Muscle of back (tissue), 11 donors: ENCODE measurements around the gene PPP5C. TPM values are rescaled to one million over a fixed set of nuclear protein-coding genes. Genes with fewer than 3 reads are reported as not detected.
A peak's percentile ranks its signal among the peaks of the same experiment; 100 is the strongest.
"Not testable (repeated sequence)": the region's sequence is repeated elsewhere in the genome, so short reads cannot be mapped to it uniquely, and the experiment has no call there.

Source experiments
- DNase-seq, 3 donors: peaks; one replicate each; pipeline versions ENCODE4 v3.0.0 to v3.0.0-alpha.2; 2013
- polyA plus RNA-seq, 10 donors: library from polyadenylated mRNA; unstranded; fragments of 120-200 nt; gene quantifications; one replicate each; pipeline ENCODE4 v1.2.1, GENCODE V29; 2013; ENCODE audit not compliant: insufficient read length in 10 of 10

Gene PPP5C
- polyA plus RNA-seq, 10 donors = 50.3 to 72.3 (median 61.4) TPM

GRCh38 chr19:46404753-46405468 lies 58.0 kb downstream of the PPP5C start:
- DNase-seq = peak; percentile 41 to 90 (median 80)

GRCh38 chr19:46406976-46407375 lies 60.1 kb downstream of the PPP5C start:
- DNase-seq = peak in 1 of 3 donors; percentile 63

DNA sequence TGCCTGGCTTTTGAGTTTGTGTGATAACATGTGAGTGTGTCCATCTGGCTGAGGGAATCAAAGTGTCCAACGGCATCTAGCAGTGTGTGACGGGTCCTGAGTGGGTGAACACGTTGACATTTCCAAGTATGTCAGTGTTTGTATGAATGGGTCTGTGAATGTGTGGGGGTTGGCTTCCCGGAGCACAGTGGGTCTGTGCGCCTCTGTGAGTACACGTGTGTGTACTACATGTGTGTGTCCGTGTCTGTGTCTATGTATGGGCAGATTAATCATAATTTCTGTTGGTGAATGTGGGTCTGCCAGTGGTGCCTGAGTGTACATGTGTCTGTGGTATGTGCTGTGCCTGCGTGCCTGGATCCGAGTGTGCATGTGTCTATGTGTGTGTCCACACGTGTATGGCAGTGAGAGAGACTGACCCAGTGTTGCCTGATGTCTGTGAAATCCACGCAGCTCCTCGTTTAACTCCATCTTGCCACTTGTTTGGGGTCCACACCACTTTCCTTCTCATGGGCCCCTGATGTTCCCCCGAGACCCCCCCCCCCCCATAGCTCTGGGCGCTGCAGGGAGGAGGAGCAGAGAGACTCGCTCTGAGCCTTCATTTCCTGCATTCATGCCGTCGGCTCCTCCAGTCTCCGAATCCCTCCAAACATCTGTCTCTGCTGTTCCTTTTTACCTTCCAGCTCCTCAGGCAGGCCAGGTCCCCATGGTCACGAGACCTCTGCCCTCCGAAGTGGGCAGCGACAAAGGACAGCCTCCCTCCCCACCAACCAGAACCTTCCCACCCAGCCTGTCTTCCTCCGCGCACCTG lies 61.2 kb downstream of the PPP5C start:
- DNase-seq = peak in 1 of 3 donors; percentile 66

DNA sequence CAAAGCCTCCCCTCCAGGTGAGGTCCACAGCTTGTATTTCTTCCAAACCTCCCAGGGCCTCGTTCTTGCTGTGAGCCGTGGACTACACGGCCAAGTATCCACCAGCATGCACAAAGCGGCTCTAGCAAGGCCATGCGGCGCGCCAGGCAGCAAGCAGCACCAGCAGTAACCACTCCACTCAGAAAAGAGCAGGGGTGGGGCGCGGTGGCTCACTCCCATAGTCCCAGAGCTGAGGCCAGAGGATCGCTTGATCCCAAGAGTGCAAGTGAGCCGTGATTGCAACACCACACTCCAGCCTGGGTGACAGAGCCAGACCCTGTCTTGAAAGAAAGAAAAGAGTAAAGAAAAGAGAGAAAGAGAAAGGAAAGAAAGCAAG lies 61.8 kb downstream of the PPP5C start:
- DNase-seq = peak in 2 of 3 donors; percentile 47 to 87

- peak in 1 of 3 donors; percentile 57 for DNase-seq
Measured at GRCh38 chr19:46409191-46409590, 62.3 kb downstream of the PPP5C start.

GRCh38 chr19:46410205-46411087 lies 63.6 kb downstream of the PPP5C start:
- no peak for DNase-seq

GRCh38 chr19:46411088-46411924 lies 64.4 kb downstream of the PPP5C start:
- DNase-seq = peak in 1 of 3 donors; percentile 49

DNA sequence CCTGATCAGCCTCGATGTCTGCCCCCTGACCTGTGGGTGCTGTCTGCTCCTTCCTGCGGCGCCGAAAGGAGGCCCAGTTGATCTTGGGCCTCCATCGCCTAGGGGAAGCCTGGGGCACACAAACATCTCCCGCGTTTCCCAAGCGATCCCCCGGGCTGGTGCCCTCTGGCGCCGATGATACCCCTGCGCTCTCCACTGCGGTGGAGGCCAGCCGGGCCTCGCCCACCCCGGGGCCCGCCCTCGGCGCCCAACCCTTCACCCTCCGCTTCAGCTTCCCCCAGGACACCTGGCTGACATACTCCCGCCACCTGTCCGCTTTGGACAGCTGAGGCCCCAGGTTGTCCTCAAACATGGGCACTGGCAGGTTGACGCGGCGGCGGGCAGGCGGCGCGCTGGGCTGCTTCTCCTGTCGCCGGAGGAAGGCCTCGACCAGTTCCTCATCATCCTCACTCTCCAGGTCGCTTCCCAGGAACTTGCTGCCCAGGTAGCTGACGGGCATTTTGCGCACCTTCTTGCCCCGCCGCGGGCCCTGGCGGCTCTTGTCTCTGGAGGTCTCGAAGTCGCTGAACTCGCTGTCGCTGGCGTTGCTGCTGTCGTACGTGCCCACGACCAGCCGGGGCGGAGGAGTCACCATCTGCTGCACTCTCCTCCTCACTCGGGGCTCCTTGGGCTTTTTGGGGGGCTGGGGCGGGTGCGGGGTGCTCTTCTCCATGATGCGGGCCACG lies 65.2 kb downstream of the PPP5C start:
- peak in 1 of 3 donors; percentile 55 for DNase-seq

DNA sequence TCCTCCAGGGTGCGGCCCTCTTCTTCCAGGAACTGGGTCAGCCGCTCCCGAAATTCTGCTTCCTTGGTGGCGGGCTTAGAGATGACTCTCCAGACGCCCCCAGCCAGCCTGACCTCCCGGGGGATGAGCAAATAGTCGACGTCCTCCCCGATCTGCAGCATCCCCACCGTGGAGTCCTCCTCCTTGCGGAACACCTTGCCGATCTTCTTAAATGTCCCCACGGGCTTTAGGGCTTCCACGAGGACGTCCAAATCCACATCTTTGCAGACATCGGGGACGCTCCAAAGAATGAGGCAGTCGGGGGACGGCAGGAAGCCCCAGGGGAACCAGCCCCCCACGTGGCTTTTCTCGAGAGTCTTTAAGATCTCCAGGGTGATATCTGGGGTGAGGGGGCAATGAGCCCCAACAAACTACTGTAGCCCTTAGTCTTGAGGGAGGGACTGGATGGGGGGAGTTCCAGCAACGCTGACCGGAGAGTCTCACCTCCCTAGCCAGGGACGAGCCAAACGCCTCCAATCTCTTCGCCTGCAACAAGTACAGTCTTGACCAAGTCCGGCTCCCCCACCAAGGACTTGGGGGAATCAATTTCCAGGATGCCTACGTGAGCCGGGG lies 65.9 kb downstream of the PPP5C start:
- DNase-seq = no peak

DNA sequence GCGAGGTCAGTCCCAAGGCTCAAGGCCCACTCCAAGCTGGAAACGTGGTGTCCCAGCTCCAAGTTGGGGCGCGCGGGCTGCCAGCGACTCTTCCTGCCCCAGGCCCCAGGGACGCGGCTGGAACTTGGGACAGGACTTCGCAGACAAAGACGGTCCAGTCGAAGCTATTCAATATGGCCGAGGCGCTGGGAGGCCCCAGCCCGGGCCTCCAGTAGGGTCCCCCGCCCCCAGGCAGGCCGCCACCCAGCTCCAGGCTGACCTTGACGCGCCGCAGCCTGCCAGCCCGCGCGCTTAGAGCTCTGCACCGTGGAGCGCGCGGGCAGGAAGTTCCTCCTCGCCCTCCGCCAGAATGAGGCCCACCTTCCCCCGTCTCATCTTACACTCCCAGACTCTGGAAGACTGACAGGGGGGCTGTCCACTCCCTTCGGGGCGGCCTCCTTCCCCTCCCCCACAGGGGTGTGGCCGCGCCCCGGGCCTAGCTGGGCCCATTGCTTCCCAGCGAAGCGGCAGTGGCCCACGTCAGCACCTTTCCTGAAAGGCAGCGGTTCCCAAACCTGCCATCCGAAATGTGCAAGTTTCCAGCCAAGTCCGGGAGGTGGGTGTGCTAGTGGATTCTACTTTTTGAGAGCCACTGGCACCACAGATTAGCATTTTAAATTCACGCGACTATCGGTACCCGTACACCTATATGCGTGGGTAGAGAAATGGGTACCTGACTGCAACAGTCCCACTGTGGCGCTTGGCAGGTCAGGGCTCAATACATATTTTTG lies 66.6 kb downstream of the PPP5C start, which contains the start of gene CCDC8:
Gene CCDC8, minus strand, starts transcription at position 303 of the 770 bp plus-strand sequence. CDS start 754 bp downstream, outside the sequence.
- peak; percentile 97 to 99 (median 98) for DNase-seq

- not testable (repeated sequence) for DNase-seq
Measured at GRCh38 chr19:46414899-46415298, 68.0 kb downstream of the PPP5C start.

GRCh38 chr19:46415804-46416709 lies 69.2 kb downstream of the PPP5C start:
- peak; percentile 90 to 98 (median 96) for DNase-seq

DNA sequence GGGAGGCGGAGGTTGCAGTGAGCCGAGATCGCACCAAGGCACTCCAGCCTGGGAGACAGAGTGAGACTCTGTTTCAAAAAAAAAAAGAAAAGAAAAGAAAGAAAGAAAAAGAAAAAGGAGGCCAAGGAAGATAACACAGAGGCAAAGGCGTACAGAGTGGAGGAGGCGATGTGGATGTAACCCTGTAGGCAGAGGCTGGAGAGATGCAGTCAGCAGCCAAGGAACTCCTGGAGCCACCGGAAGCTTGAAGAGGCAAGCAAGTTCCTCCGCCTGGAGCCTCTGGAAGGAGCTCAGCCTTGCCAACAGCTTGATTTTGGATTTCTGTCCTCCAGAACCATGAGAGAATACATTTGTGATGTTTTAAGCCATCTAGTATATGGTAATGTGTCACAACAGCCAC lies 73.2 kb downstream of the PPP5C start:
- no peak for DNase-seq

DNA sequence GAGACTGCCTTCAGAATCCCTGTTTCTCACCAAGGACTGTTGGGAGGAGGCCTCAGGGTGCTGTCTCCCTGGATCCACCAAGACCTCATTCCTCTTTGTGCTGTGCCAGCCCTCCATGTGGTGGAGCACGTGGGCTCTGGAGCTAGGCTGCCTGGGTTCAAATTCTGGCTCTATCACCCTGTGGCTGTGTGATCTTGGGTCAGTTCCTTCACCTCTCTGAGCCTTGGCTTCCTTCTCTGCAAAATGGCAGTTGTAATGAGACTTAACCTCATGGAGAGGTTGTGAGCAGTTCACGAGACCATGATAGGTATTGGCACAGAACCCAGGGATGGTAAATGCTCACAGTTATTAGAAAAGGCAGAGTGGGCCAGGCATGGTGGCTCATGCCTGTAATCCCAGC lies 75.5 kb downstream of the PPP5C start:
- DNase-seq = no peak

DNA sequence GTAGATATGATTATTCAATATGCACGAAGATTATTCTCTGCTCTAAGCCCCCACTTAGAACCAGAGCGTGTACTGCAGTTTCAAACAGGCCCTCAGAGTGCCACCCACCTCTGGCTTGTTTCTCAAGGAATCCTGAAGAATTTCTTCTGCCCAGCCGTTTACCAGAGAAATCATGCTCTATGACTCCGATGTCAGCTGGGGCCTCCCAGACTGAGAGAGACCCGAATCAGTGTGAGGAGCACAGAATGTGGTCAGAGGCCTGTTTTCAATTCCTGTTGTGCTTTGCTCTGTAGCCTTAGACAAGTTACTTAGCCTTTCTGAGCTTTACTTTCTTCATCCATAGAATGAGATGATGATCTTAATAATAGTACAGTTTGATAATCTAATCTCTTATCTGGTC lies 76.3 kb downstream of the PPP5C start:
- DNase-seq = no peak

GRCh38 chr19:46426035-46426505 lies 79.2 kb downstream of the PPP5C start:
- peak in 1 of 3 donors; percentile 59 for DNase-seq

DNA sequence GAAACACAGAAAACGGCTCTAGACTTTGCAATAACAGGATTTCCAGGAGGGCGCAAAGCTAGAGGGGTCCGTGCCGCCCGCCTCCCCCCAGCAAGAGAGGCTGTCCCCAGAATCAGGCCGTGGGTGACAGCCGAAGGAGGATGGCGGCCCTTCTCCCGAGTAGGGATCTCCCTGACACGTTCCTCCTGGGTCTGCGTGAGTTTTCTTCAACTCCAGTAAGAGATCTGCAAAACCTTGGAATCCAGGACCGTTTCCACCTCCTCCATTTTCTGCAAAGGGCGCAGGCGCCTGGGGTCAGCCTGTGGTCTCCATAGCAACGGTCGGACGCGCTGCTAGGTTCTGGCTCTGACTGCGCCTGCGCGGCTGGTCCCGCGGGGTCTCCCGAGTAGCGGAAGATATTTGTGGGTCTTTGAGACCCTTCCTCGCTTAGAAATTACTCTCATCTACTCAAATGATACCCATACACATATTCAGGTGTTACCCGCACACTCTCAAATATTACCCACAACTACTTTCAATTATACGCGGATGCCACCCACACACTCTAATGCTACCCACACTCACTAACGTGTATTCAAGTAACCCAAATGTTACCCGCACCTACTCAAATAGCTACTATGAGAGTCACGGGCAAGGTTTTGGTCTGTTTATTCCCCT lies 79.7 kb downstream of the PPP5C start:
- DNase-seq = peak; percentile 77 to 94 (median 86)
